Astrocyte of the spinal cord (primary cell): ENCODE data around the gene CEP131.

Source experiments
- DNase-seq: peaks from one replicate; pipeline ENCODE4 v3.0.0; 2011; ENCODE audit warnings: low read depth, low spot score
- H3K4me3 ChIP-seq: 2 replicates; pipeline ENCODE4 v1.5.1; 2011; ENCODE audit warnings: low read depth, mild to moderate bottlenecking, low read length, moderate library complexity
- in situ Hi-C: cut with HindIII; loops from 2 replicates; pipeline ENCODE4 v1.10.0; 2017; ENCODE audit warnings: low sequenced_read_pairs
- TF ChIP-seq, protein P1 (sequence below): IDR thresholded peaks from 2 replicates; pipeline ENCODE4 v1.5.1; 2012; ENCODE audit warnings: low read depth, mild to moderate bottlenecking, low read length, inconsistent platforms

CEP131 gene

DNA sequence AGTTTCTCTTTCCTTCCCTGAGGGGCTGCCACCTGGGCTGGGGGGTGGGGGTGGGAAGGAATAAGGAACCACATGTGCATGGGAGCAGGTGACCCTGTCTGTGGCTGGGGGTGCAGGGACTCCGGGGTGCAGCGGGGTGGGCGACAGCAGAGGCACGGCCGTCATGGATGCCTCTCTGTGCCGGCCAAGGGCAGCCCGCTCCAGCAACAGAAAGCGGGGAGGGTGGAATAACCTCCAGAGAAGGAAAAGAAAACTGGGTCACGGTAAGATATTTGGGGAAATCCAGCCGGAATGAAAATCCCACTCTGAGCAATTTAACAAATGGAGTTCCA lies 20.5 kb upstream of the CEP131 start:
- TF ChIP-seq, protein P1, sequence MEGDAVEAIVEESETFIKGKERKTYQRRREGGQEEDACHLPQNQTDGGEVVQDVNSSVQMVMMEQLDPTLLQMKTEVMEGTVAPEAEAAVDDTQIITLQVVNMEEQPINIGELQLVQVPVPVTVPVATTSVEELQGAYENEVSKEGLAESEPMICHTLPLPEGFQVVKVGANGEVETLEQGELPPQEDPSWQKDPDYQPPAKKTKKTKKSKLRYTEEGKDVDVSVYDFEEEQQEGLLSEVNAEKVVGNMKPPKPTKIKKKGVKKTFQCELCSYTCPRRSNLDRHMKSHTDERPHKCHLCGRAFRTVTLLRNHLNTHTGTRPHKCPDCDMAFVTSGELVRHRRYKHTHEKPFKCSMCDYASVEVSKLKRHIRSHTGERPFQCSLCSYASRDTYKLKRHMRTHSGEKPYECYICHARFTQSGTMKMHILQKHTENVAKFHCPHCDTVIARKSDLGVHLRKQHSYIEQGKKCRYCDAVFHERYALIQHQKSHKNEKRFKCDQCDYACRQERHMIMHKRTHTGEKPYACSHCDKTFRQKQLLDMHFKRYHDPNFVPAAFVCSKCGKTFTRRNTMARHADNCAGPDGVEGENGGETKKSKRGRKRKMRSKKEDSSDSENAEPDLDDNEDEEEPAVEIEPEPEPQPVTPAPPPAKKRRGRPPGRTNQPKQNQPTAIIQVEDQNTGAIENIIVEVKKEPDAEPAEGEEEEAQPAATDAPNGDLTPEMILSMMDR: no peak
- no peak for DNase-seq
- no peak overlapping the region for H3K4me3 ChIP-seq
- in situ Hi-C loops: no loop called here

DNA sequence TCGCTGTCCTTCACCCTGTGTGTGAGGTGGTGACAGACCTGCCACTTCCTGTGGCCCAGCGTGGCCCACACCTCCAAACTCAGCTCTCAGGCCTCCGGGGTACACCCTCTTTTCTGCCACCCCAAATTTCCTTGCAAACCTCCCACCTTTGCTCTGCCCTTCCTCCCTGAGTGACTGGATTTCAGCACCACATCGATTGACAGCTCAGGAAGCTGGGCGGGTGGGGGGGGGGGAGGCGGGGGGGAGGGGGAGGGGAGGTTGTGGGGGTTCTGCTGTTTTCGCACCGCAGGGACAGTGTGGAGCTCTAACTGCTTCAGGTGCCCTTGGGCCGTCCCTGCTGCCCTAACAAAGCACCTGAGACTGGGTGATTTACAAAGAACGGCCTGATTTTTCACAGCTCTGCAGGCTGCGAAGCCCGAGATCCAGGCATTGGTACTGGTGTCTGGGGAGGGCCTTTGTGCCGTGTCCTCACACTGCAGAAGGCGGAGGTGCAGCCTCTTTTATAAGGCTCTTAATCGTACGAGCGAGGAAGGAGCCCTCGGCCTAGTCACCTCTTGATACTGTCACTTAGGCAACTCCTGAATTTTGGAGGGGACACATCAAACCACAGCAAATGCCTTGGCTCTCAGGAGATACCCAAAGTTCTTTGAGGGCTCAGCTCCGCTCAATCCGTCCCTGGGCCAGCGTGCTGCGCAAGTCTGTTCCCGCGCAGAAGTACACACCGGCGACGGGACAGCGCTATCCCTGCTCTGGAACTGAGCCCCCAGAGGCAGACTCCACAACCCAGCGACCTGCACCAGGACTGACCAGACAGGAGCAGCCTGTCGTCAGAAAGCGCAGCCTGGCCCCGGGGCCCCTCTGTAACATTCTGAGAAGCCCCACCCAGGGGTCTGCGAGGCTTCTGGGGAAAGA lies 19.9 kb upstream of the CEP131 start:
- TF ChIP-seq, protein P1: no peak
- no peak overlapping the region for H3K4me3 ChIP-seq
- in situ Hi-C loops: no loop called here
- DNase-seq: no peak

DNA sequence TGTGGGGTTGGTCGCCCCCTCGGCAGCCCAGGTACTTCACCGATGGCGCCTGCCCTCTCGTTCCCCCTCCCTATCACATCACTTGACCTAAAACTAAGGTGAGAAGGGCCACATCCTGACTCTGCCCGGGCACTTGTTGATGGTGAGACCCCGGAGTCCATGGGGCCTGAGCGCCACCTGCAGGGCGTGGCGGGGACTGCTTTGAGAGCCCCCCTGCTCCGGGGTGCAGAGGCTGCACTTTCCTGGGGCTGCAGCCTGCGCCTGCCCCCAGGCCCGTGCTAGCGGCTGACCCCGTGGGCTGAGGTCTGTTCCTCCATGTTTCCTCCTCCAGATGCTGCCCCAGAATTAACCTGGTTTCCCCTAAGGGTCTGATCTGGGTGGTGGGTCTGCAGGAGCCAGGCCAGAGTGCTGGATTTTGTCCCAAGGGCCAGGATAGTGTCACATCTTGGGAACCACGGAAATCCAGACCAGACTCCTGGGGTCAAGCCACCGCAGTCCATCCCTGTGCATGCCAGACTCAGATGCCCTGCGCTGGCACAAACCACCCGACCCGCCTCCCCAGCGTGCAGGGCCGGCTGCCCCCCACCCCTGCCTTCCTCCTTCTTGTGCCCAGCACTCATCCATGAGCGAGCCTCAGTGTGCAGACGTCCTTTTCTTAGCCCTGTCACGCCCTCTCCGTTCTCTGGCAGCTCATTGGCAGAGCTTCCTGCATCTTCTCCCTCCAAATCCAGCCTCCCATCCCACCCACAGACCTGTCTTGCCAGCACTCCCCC lies 19.1 kb upstream of the CEP131 start:
- in situ Hi-C loops: no loop called here
- peak; percentile 30 for DNase-seq
- TF ChIP-seq, protein P1: peak; percentile 87
- H3K4me3 ChIP-seq: no peak overlapping the region

DNA sequence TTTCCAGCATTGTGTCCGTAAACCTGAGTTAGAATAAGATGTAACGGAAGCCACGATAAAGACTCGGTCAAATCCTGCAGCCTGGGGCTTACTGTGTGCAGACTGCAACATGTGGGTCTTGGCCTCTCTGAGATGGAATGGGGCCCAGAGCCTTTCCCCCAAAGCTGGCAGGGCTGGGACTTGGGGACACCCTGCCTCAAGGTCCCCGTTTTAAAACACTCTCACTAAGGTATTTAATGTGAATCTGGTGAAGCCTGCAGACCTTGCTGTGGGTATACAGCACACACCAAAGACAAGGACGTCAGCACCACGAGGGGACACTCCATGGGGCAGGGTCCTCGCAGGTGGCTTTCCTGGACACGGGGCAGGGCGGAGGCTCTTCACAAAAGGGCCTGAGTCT lies 18.4 kb upstream of the CEP131 start:
- in situ Hi-C loops: no loop called here
- DNase-seq: no peak
- TF ChIP-seq, protein P1: no peak
- no peak overlapping the region for H3K4me3 ChIP-seq

DNA sequence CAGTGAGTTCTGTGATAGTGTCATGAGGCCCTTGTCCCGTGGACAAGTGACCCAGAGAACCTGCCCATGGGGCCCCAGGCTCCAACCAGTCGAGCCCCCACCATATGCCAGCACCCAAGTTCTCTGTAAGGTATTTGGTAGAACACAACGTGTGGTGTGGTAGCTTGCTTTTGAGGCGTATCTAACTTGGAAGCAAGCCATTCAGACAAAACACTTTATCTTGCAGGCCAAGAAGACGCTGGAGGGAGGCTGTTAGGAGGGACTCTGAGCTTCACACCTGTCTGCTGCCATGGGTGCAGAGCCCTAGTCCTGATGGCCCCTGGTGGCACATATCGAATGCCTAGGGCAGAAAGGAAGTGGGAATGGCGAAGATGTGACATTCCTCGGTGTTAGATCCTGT lies 18.0 kb upstream of the CEP131 start:
- TF ChIP-seq, protein P1: no peak
- in situ Hi-C loops: no loop called here
- H3K4me3 ChIP-seq: no peak overlapping the region
- DNase-seq: no peak

- TF ChIP-seq, protein P1: no peak
- H3K4me3 ChIP-seq: peak overlapping the region; percentile 80
- DNase-seq: no peak
- in situ Hi-C loops: no loop called here
These were observed 17.2 kb upstream of the CEP131 start for GRCh38 chr17:81239714-81240555.
